Calu3 (cell line): ENCODE measurements around the gene ARHGEF10L. TPM values are rescaled to one million over a fixed set of nuclear protein-coding genes. Genes with fewer than 3 reads are reported as not detected.

Experiments used
- BruUV-seq: library from RNA; stranded (reverse); fragments of 400-500 nt; replicated peaks from 2 replicates; lab custom pipeline; 2021; lab: Mats Ljungman, UMichigan
- CTCF ChIA-PET: fragments of 300-600 bp; sonication (Branson Sonifier 250); formaldehyde crosslinking; loops from one replicate; lab custom pipeline; 2022; ENCODE audit warnings: antibody characterized with exemption; lab: Charles Lee
- DNase-seq: peaks from one replicate; pipeline ENCODE4 v3.0.0; 2022
- H3K27ac Mint-ChIP-seq: one replicate; pipeline ENCODE4 v1.8.0; 2022; ENCODE audit warnings: mixed read lengths; ENCODE audit not compliant: unreplicated experiment
- H3K27me3 Mint-ChIP-seq: one replicate; pipeline ENCODE4 v1.8.0; 2022; ENCODE audit warnings: mixed read lengths; ENCODE audit not compliant: unreplicated experiment
- H3K36me3 Mint-ChIP-seq: one replicate; pipeline ENCODE4 v1.8.0; 2022; ENCODE audit warnings: mild to moderate bottlenecking, moderate library complexity, mixed read lengths; ENCODE audit not compliant: insufficient read depth, unreplicated experiment
- H3K4me1 Mint-ChIP-seq: one replicate; pipeline ENCODE4 v1.8.0; 2022; ENCODE audit warnings: mild to moderate bottlenecking, low read depth, mixed read lengths; ENCODE audit not compliant: unreplicated experiment
- H3K4me3 Mint-ChIP-seq: one replicate; pipeline ENCODE4 v1.8.0; 2022; ENCODE audit warnings: mild to moderate bottlenecking, low read depth, moderate library complexity, mixed read lengths; ENCODE audit not compliant: unreplicated experiment
- H3K9me3 Mint-ChIP-seq: one replicate; pipeline ENCODE4 v1.8.0; 2022; ENCODE audit warnings: low read depth, mixed read lengths; ENCODE audit not compliant: unreplicated experiment
- CTCF ChIP-seq: fragments of 200-600 bp; IDR thresholded peaks from one replicate; pipeline ENCODE4 v1.8.0; 2022; ENCODE audit warnings: antibody characterized with exemption; ENCODE audit not compliant: unreplicated experiment
- intact Hi-C: fragments of 100-400 bp; cut with micrococcal nuclease; formaldehyde crosslinking; loops from one replicate; pipeline ENCODE4 v1.10.0; 2022; ENCODE audit not compliant: unreplicated experiment
- total RNA-seq: library from RNA; stranded (reverse); gene quantifications from 2 replicates; pipeline ENCODE4 v1.2.3, GENCODE V29; 2022

Gene ARHGEF10L
- total RNA-seq, 1 experiment from 2014 or later, result 20.1 TPM

DNA sequence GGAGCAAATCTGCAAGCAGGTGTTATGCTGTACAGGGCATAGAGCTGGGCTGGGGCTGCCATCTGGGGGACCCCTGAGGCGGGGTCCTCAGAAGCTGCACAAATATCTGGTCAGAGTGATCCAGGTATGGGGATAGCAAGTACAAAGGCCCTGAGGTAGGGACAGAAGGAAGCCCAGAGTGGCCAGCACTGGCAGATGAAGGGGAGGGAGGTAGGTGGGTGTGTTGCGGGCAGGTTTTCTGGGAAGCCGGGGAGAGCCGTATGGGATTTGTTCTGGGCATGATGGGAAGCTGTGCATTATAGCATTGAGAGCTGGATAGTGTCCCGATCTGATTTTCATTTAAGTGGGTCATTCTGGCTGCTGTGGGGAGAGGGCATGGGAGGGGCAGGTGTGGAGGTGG, 102.7 kb downstream of the ARHGEF10L start:
- no TSS peak for BruUV-seq

GRCh38 chr1:17642943-17643342, 103.4 kb downstream of the ARHGEF10L start:
- H3K4me3 Mint-ChIP-seq, result no peak overlapping the region
- H3K27me3 Mint-ChIP-seq, result no peaks in the 10 kb centered on the region
- DNase-seq, result no peak
- intact Hi-C loops, result no loop called here
- no peaks in the 10 kb centered on the region for H3K9me3 Mint-ChIP-seq
- no peak overlapping the region for H3K27ac Mint-ChIP-seq
- H3K4me1 Mint-ChIP-seq, result no peaks in the 10 kb centered on the region
- peaks cover 11% of the 10 kb centered on the region for H3K36me3 Mint-ChIP-seq
- no TSS peak for BruUV-seq
- CTCF ChIA-PET, result no interaction called here
- no peak for TF ChIP-seq CTCF

More for the DNA sequence above, 102.7 kb downstream of the ARHGEF10L start:
- H3K4me1 Mint-ChIP-seq, result no peaks in the 10 kb centered on the region
- no peaks in the 10 kb centered on the region for H3K9me3 Mint-ChIP-seq
- H3K36me3 Mint-ChIP-seq, result peaks cover 11% of the 10 kb centered on the region
- H3K27ac Mint-ChIP-seq, result no peak overlapping the region
- H3K27me3 Mint-ChIP-seq, result no peaks in the 10 kb centered on the region
- no peak overlapping the region for H3K4me3 Mint-ChIP-seq
- no peak for TF ChIP-seq CTCF
- CTCF ChIA-PET, result no interaction called here
- intact Hi-C loops, result no loop called here
- DNase-seq, result no peak

- intact Hi-C loops, result no loop called here
- Mint-ChIP-seq H3K36me3 (peaks cover 11% of the 10 kb centered on the region), H3K27me3 (no peaks in the 10 kb centered on the region), H3K4me3 (no peak overlapping the region), H3K27ac (no peak overlapping the region), H3K9me3 (no peaks in the 10 kb centered on the region), H3K4me1 (no peaks in the 10 kb centered on the region)
- no peak for TF ChIP-seq CTCF
- DNase-seq, result no peak
- BruUV-seq, result no TSS peak
- CTCF ChIA-PET, result no interaction called here
These were observed 104.6 kb downstream of the ARHGEF10L start for GRCh38 chr1:17643861-17644703.

DNA sequence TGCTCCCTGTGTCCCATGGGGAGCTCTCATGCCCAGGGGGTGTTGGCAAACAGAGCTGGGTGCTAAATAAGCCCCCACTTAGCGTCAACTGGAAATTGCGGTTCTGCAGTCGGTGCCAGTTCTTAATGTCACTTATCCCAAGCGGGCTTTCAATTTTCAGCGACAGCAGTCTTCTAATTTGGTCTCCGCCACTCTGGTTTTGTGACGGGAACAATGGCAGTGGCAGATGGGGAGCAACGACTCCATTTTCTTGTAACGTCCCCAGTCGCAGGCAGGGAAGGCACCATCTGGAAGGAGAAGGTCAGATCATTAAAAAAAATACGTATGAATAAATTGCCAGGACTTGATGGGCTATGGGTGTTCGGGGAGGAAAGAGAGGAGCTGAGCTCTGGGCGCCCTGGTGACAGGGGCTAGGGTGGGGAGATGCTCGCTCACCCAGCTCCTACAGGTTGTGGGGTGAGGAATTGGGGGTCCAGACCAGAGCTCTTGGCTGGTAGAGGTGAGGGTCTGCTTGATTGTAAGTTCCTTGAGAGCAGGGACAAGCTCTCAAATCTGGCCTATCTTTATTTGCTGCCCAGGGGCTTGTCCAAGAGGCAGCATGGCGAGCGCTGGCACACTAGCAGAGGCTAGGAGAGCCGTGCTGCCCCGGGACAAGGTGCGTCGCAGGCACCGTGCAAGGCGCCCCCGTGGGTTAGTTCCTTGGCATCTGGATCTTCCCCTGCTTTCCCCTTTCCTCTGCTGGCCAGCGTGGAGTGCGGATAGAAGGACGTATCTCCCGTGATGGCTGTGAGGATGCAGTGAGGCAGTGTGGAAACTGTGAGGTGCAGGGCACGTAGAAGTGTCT, 105.8 kb downstream of the ARHGEF10L start:
- intact Hi-C loops, result no loop called here
- Mint-ChIP-seq H3K9me3 (no peaks in the 10 kb centered on the region), H3K27me3 (no peaks in the 10 kb centered on the region), H3K4me3 (no peak overlapping the region), H3K36me3 (peaks cover 6% of the 10 kb centered on the region), H3K4me1 (no peaks in the 10 kb centered on the region), H3K27ac (no peak overlapping the region)
- DNase-seq, result no peak
- TF ChIP-seq CTCF, result no peak
- no TSS peak for BruUV-seq
- CTCF ChIA-PET, result no interaction called here
